Activated naive CD4-positive, alpha-beta T cell (primary cell): ENCODE results near the gene ZNF580.

Experiments
- DNase-seq, 4 experiments: peaks; one replicate each; lab custom pipeline; 2025; lab: John Stamatoyannopoulos, UW

Gene ZNF580

DNA sequence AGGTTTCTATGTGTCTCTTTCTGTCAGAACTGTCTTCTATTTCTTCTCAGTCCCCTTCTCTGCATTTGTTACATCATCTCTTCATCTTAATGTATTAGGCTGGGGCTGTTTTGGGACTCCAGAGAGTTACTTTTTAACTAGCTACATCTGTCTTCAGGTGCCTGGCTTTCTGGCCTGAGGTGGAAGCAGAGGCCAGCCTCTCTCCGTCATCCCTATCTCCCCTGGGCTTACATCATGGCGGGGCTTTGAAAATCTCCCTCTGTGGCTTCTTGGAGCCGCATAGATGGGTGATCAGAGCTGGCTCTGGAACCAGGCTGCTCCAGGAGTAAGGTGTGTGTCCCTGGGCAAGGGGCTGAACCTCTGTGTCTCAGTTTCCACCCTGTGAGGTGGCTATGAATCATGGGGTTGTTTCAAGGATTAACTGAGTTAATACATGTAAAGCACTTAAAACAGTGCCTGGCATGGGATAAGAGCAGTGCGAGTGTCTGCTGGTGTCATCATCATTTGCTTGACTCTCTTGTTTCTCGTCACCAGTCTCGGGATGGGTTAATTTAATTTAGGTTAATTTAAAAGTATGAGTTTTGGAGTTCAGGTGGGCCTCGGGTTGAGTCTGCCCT, 36.2 kb downstream of the ZNF580 start:
- no peak for DNase-seq

DNA sequence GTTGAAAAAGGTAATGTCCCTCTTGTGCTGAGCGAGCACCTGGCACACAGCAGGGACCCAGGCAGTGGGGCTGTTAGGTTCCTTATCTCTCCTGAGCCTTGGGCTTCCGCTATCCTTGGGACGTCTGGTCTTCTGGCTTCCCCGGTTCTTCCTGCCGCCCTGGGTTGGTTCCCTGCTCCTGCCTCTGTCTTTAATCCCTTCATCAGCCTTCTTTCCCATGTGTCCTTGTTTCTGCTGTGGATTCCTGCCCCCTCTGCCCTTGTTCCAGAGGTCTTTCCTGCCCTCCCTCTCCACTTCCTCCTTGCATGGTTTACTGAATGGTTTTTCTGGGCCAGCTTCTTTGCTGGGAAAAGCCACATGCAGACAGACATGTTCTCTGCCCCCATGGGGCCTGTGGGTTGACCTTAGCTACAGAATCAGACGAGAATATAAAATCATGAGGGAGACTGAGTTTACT, 36.8 kb downstream of the ZNF580 start:
- DNase-seq: no peak

DNA sequence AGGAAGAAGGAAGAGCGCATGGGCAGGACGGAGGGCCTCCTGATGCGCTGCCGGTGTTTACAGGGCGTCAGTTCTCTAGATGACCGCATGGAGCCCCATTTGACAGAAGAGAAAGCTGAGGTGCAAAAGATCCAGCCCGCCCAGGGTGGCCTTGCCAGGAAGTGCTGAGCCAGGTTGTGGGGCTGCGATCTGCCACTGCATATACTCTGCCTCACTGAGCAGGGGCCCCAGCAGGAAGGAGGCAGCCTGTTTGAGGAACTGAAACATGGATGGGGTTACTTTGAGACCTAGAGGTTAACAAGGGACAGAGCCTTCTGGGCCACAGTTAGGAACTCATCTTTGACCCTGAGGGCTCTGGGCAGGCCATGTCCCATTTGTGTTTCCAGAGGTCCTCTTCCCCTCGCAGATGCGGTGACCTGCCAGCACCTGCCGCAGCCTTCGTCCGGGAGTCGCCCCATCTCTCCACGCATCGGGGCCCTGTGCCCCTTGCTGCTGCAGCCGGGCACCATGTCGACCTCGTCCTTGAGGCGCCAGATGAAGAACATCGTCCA, 37.4 kb downstream of the ZNF580 start:
- DNase-seq: no peak

DNA sequence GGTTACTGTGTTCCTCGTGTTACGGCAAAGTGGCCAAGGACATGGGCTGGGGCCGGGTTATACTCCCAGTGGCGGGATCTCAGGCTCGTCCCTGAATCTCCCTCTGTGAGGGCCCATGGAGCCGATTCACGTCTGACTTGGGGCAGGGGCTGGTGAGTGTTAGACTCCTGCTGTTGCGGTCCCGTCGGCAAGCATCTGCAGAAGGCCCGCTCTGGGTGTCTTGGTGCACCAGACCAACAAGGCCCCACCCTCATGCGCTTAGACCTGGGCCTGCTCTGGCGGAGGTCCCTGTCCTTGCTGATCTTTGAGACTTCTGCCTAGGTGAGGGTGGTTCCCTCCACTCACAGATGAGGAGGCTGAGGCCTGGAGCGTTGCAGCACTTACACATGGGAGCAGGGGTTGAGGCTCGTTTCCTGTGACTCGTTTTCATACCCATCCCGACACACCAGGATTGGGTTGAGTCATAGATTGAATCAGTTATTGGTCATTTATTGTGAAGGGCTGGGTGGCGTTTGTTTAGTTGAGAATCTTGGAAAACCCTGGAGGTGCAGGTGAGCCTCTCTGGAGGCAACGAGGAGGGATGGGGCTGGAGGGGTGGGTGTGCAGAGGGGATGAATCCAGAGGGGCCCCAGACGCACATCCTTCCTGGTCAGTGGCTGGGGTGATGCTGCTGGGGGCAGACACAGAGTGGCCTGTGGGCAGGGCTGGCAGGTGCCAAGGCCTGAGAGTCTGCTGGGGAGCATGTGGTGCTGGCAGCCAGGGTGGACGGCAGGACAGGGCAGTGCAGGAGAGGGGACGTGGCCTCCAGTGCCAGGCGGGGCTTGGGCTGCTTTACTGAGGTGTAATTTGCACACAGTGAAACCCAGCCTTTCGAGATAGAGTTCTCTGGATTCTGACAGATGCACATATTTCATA, 38.8 kb downstream of the ZNF580 start:
- no peak for DNase-seq

DNA sequence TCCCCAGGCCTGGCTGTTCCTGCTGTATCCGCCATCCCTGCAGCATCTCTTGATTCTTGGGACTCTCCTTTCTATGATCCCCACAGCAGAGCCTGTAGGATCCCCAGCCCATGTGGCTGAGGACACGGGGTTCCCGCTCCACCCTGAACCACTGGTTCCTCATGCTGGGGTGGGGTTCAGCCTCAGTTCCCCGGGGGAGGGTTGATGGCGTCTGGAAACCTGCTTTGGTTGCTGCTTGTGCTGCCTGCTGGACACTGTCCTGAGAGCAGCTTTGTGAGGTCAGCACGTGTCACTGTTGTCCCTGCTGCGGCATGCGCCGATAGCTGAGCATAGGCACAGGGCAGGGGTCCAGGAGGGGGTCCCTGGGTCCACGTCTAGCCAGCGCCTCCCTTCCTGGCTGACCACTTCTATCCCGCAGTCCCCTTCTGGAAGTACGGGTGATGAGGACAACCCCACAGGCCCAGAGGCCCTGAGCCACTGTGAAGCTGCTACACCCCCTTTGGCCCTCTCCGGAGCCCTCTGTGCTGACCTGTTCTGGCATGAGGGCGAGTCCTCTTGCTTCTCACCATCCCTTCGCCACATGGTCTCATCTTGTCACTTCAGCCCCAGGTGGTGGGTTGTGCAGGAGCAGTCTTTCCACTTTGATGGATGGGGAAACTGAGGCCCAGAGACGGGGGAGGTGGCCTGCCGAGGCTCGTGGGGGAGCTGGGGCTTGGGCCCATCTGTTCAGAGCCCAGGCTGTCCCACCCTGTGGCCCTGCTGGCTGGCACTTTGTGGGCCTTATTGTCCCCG, 39.7 kb downstream of the ZNF580 start:
- DNase-seq: no peak

DNA sequence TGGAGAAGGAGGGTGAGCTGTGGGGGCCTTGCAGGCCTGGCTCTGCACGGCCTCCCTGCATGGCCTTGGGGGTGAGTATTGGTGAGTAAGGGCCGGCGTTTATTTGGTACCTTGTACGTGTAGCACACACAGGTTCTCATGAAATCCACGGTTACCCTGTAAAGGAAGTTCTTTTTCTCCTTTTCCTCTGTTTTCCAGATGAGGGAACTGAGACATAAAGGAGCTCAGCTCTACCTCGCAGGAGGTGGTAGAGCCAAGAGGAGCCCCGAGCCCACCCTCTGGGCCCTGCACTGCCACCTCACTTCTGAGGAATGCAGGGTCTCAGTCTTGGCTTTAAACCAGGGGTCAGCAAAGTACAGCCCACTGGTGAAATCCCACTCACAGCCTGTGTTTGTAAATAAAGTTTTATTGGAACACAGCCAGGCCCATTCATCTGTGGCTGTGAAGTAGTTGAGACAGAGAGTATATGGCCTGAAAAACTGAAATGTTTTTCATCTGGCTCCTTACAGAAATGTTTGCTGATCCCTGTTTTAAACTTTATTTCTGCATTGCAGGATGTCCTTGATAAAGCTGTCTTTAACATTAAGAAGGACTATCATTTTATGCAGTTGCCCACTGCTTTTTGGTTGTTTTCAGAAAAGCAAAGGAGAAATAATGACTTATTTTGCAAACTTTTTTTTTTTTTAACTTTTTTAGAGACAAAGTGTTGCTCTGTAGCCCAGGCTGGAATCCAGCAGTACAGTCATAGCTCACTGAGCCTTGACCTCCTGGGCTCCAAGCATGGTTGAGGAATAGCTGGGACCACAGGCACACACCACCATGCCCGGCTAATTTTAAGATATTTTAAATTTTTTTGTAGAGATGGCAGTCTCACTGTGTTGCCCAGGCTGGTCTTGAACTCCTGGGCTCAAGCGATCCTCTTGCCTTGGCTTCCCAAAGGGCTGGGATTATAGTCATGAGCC, 40.6 kb downstream of the ZNF580 start:
- DNase-seq: no peak

DNA sequence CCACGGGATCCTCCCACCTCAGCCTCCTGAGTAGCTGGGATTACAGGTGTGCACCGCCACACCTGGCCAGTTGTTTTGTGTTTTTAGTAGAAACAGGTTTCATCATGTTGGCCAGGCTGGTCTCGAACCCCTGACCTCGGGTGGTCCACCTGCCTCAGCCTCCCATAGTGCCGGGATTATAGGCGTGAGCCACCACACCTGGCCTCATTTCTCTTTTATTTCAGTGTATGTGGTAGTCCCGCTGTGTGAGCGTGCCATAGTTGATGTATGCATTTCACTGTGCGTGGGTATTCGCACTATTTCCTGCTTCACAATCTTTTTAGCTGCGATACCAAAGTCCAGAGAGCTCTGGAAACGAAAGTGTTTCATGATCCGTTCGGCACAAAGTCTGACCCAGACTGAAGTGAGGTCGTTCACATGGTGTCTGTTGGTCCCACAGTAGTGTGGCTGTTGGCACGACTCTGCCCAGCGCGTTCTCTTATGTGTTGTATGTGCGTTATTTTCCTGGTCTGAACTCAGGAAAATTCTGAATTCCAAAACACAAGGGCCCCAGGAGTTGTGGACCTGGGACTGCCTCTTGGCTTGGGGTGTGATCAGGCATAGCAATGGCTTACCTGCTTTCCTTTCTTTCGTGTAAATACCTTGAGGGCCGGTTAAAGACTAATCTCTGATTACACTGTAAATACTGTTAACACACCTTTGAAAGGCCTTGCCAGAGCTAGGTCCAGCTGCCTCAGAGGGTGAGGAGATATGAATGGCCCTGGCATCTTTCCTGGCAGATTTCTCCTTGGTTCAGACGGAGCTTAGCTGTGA, 42.9 kb downstream of the ZNF580 start:
- DNase-seq: no peak

DNA sequence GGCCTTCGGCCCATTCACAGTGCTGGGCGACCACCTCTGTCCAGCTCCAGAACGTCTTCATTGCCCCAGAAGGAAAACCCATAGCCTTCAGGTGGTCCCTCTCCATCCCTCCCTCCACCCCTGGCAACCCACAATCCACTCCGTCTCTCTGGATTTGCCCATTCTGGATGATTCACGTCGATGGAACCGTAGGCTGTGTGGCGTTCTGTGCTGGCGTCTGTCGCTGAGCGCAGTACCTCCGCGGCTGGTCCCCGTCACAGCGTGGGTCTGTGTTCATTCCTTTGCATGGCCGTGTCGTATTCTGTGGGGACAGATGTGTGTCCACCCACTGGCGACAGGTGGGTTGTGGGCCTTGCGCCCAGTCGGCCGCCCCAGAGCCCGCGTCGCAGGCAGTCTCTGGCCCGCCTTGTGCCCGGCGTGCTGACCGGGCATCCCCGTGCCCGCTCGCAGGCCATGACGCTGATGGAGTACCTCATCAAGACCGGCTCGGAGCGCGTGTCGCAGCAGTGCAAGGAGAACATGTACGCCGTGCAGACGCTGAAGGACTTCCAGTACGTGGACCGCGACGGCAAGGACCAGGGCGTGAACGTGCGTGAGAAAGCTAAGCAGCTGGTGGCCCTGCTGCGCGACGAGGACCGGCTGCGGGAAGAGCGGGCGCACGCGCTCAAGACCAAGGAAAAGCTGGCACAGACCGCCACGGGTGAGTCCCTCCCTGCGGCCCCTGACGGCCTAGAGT, 44.3 kb downstream of the ZNF580 start:
- no peak for DNase-seq

DNA sequence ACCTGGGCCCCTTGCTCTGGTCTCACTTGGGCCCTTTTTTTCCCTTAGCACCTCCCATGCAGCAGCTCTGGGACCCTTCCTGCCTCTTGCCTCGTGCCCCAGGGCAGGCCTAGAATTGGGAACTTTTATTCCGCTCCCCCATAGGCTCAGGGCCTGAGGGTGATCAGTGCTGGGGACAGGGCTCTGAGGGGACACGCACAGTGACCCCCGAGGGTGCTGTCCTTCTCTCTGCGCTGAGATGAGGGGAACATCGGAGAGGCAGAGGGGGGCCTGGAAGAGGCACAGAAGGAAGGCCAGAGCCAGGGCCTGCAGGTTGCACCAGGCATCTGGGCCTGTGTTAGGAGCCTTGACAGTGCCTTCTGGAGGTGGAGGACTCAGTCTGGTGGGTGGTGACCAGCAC, 45.0 kb downstream of the ZNF580 start:
- no peak for DNase-seq

DNA sequence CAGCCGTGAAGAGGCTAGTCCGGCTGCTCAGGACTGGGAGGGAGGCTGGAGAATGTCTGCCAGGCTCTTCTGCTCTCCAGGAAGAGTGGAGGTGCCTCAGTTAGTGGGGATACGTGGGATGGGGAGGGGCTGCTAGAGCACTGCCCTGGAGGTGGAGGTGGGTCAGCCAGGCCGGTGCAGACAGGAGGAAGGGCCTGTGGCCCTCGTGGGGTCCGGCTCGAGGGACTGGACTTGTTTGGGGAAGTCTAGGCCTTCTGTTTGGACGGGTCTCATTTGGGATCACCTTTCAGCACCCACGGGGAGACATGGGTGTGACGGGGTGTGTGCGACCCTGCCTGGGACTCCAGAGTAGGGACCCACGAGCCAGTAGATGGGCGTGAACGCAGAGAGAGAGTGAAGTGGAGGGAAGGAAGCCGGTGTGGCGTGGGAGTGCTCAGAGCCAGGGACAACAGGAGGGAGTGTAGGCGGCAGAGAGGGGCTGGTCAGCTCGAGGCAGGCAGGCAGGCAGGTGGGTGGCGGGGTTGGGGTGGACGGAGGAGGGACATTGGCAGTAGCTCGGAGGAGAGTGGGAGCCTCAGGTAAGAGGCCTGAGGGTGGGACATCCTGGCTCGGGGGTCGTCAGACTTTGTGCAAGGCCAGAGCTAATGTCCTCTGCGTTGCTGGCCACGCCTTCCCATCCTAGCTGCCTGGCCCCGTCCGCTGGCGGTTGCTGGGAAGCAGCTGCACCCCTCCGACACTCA, 45.7 kb downstream of the ZNF580 start:
- no peak for DNase-seq

DNA sequence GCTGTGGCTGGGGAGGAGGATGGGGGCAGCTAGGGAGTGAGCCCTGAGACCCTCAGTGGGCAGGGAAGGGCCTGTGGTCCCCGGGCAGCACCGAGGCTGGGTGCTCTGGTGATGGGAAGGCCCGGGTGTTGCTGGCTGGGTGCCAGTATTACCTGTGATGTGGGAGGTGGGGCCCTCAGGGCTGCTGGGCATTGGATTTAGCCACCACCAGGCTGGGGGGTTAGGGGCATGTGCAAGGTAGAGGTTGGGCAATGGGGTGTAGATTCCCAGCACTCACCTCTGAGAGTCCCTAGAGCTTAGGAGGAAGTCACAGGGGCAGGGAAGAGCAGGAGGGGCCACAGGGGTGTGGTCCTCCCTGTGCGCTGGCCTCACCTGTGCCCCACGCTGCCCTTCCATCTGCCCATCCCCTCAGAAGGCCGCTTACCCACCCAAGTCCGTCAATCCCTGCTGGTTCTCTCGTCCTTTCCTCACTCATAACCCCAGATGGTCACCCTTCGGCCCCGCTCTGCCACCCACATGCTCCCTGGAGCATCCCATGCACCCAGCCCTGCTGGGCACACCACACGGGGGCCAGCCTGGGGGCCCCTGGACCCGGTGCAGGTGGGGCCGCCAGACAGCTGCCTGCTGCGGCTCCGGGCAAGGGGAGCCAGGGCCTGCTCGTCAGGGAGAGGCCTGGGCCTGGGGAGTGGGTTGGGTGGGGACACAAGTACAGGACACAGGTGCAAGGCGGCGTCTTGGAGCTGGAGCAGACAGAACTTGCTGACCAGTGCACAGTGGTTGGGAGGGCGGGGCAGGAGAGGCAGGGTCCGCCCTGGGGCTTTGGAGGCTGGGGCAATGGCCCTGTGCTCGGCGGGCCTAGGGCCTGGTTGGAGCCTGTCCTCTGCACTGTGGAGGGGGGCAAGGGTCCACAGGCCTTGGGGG, 46.7 kb downstream of the ZNF580 start:
- DNase-seq: no peak

DNA sequence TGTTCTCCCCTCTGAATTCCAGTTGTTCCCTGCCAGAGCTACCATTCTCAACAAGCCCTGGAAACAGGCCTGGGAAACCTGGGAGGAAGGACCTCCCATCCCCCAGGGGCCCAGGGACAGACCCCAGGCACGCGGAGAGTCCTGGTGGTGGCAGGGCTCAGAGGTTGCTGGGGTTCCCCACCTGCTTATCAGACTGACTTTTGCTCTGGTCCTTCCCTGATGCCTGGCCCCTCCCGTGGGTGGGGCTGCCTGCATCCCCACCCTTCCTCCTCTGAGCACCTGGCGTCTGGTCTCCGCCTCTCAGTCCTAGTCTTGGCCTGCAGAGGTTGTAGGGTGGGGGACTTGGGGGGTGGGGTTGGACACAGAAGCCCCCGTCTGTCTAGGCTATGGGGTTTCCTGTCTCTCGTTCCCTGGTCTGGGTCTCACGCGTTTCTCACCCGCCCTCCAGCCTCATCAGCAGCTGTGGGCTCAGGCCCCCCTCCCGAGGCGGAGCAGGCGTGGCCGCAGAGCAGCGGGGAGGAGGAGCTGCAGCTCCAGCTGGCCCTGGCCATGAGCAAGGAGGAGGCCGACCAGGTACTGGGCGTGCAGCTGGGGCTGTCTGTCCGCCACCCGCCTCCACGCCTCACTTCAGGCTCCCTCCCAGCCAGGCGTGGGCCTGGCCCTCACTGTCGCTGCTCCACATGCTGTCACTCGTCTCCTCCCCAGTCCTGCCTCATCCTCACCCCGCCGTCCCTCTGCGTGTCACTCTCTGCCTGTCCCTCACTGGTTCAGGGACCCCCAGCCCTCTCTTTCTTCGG, 47.8 kb downstream of the ZNF580 start:
- no peak for DNase-seq

DNA sequence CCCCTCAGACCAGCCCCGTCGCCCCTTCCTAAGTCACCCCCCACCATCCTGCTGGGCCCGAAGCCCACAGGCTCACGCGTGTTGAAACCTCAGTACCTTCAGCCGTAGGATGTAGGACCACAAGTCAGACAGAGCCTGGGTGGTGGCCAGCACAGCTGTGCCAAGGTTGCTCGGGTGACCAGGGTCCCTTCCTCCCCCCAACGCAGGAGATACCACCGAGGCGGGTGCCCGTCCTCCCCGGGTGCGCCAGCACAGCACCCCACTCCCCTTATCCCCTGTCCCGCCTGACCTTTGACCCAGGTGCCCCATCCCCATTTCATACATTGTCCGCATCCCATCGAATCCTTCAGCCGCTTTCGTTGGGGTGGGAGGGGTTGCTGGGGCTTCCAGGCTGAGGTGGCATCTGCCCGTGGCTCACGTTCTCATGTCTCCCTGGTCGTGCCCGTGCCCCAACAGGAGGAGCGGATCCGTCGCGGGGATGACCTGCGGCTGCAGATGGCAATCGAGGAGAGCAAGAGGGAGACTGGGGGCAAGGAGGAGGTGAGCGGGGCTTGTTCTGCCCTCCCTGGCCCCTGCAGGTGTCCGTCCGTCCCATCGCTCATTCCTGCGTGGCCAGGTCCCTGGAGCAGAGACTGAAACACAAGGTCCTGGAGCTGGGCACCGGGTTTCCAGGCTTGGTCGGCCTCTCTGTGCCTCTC, 48.8 kb downstream of the ZNF580 start:
- DNase-seq: no peak

DNA sequence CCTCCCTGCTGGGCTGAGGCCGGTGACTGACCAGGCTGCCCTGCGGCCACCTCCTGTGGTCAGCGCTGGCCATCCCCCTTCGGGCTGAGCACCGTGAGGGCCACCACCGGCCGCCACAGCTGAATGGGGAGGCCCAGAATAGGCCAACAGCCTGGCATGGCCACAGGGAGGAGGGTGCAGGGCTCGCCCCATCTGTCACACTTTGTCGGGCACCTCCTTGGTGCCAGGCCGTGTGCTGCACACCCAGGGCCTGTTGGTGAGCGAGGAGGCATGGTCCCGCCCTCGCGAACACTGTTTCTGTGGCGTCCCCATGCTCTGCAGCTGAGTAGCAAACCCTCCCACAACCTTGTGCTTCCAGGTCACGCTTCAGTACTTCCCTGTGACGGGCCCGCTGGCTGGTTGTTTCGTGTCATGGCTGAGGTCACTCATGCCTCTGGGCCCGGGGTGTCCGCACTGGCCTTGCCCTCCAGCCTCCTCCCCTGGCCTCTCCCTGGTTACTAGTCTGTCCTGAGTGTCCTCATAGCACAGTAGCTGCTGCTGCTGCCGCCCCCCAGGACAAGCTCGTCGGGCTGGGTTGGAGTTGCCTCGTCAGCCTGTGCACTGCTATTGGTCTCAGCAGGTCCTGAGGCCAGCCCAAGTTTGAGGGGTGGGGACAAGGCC, 49.4 kb downstream of the ZNF580 start:
- no peak for DNase-seq

DNA sequence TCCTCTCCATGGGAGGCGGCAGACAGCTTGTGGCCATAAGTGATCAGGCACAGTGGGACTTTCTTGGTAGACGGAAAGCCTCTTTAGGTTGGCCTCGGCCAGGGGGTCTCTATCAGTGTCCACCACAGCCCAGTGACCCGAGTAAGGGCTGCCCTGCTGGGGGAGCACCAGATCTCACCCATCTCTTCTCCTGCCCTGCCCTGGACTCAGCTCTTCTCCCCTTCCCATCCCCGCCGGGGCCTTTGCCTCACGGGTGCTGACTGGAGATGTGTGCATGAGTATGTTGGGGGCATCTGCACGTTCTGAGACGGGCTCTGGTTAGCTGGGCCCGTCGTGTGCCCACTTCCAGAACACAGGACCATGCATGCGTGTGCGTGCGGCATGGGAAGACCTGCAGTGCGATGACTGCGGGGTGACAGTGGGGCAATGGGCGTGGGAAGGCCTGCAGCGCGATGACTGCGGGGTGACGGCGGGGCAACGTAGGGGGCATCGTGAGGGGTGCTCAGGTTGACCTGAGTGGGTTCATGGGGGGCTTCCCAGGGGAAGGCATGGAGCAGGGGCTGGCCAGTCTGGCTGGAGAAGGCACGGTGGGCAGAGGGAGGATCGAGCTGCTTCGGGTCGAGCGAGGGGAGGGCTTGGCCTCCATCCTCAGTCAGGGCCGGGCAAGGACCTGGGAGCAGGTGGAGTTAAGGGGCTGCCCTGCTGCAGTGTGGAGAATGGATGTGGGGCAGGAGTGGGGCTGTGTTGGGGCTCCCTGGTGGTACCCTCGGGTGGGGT, 50.2 kb downstream of the ZNF580 start:
- no peak for DNase-seq
